GM12864 (cell line): ENCODE data around the gene GOLGA6D.
"Not testable (repeated sequence)": the region's sequence is repeated elsewhere in the genome, so short reads cannot be mapped to it uniquely, and the experiment has no call there.

Source experiments
- DNase-seq: peaks from one replicate; pipeline ENCODE4 v3.0.0-alpha.2; 2011; ENCODE audit warnings: low read depth
- H3K4me3 ChIP-seq: 2 replicates; pipeline ENCODE4 v1.5.1; 2011; ENCODE audit warnings: mild to moderate bottlenecking, low read depth, low read length, control low read depth
- CTCF ChIP-seq: IDR thresholded peaks from 2 replicates; pipeline ENCODE4 v1.5.1; 2011; ENCODE audit warnings: low read depth, mild to moderate bottlenecking, moderate library complexity, low read length, control low read depth, inconsistent platforms; ENCODE audit errors: missing control alignments

GOLGA6D gene

GRCh38 chr15:75298541-75299310, 16.1 kb downstream of the GOLGA6D start:
- not testable (repeated sequence) for DNase-seq, H3K4me3 ChIP-seq

GRCh38 chr15:75299311-75299688, 16.7 kb downstream of the GOLGA6D start:
- not testable (repeated sequence) for DNase-seq, H3K4me3 ChIP-seq
- TF ChIP-seq CTCF = peak; percentile 46

GRCh38 chr15:75300026-75300425, 17.4 kb downstream of the GOLGA6D start:
- DNase-seq, H3K4me3 ChIP-seq: not testable (repeated sequence)

- DNase-seq = no peak
- TF ChIP-seq CTCF = no peak
These were observed 19.7 kb downstream of the GOLGA6D start for GRCh38 chr15:75302318-75302717.

GRCh38 chr15:75302753-75303152, 20.1 kb downstream of the GOLGA6D start:
- not testable (repeated sequence) for DNase-seq, H3K4me3 ChIP-seq

More at GRCh38 chr15:75302318-75302717, 19.7 kb downstream of the GOLGA6D start:
- no peak overlapping the region for H3K4me3 ChIP-seq

GRCh38 chr15:75306188-75306587, 23.6 kb downstream of the GOLGA6D start:
- TF ChIP-seq CTCF = no peak
- H3K4me3 ChIP-seq = no peak overlapping the region
- DNase-seq = no peak

- no peak overlapping the region for H3K4me3 ChIP-seq
These were observed 25.2 kb downstream of the GOLGA6D start for GRCh38 chr15:75307778-75308390.

GRCh38 chr15:75309711-75310110, 27.1 kb downstream of the GOLGA6D start:
- DNase-seq = no peak
- H3K4me3 ChIP-seq = no peak overlapping the region
- TF ChIP-seq CTCF = no peak

More at GRCh38 chr15:75307778-75308390, 25.2 kb downstream of the GOLGA6D start:
- peak; percentile 2 for DNase-seq
- TF ChIP-seq CTCF = peak; percentile 75

- H3K4me3 ChIP-seq = not testable (repeated sequence)
These were observed 29.9 kb downstream of the GOLGA6D start for GRCh38 chr15:75312548-75312947.

More at GRCh38 chr15:75312548-75312947, 29.9 kb downstream of the GOLGA6D start:
- not testable (repeated sequence) for DNase-seq
